ENCODE data around the gene CUX1.
"Not testable (repeated sequence)": the region's sequence is repeated elsewhere in the genome, so short reads cannot be mapped to it uniquely, and the experiment has no call there.

The CUX1 gene

DNA sequence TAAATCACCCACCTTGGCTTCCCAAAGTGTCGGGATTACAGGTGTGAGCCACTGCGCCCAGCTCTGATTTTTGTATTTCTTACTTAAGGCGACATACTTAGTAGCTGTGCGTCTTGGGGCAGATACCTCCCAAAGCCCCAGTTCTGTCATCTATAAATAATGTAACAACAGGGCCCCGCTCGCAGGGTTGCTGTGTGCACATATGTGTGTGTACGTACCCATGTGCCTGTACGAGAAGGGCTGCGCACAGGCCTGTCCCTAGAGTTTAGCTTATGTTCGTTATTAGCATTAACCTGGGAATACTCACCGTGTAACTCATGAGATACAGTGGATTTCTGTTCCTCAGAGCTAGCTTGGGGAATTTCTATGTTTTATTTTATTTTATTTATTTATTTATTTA lies 103.6 kb downstream of the CUX1 start:
- Histone ChIP-seq H3K4me2 (ENCODE audit: low read length) (no peak overlapping the region), H3F3A (ENCODE audit: control insufficient read depth, insufficient read depth) (no peaks in the 10 kb centered on the region), H3K27ac (ENCODE audit: low read depth, low read length) (no peak overlapping the region), H3K4me3 (ENCODE audit: low read length) (no peak overlapping the region), H3K27me3 (ENCODE audit: control insufficient read depth, low read length) (no peaks in the 10 kb centered on the region), H3K9me2 (replicated peaks; ENCODE audit: control insufficient read depth, low read length) (no peaks in the 10 kb centered on the region), H3K9me3 (ENCODE audit: control insufficient read depth, insufficient read depth, low read length) (no peaks in the 10 kb centered on the region), H3K79me2 (ENCODE audit: control insufficient read depth, low read length) (peaks cover 97% of the 10 kb centered on the region), H3K36me3 (ENCODE audit: control insufficient read depth, low read length) (peaks cover 77% of the 10 kb centered on the region), H3K4me1 (ENCODE audit: control insufficient read depth, low read length) (no peaks in the 10 kb centered on the region), H4K20me1 (ENCODE audit: control insufficient read depth, insufficient read depth, low read depth, low read length) (peaks cover 23% of the 10 kb centered on the region; the same call in 1 of the 2 replicates)
- no peak for TF ChIP-seq EZH2phosphoT487 (IDR thresholded peaks at IDR 0.05; ENCODE audit: borderline replicate concordance, low read length)
- no peak for TF ChIP-seq CTCF (IDR thresholded peaks at IDR 0.05; ENCODE audit: low read depth, low read length, poor library complexity, severe bottlenecking)

DNA sequence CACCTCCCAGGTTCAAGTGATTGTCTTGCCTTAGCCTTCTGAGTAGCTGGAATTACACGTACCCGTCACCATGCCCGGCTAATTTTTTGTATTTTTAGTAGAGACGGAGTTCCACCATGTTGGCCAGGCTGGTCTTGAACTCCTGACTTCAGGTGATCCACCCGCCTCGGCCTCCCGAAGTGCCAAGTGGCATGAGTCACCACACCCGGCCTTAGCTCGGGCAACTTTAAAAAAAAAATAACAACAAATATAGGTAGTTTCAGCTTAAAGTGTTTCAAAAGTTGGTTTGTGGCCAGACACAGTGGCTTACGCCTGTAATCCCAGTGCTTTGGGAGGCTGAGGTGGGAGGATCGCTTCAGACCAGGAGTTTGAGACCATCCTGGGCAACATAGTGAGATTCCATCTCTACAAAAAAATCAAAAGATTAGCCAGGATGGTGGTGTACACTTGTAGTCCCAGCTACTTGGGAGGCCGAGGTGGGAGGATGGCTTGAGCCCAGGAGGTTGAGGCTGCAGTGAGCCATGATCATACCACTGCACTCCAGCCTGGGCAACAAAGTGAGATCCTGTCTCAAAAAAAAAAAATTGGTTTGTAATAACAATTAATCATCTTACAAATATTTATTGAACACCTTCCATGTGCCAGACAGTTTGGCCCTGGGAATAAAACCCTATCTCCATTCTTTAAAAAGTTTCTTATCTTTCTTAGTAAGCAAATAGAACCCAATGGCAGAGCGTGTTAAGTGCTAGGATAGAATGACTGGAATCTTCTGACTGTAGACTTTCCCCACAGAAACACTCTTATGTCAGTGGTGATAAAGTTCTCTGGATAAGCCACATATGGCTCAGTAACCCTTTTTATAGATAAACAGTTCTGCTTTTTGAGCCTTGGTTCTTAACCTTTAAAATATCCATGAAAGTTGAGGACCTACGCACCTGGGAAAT lies 104.4 kb downstream of the CUX1 start:
- not testable (repeated sequence) for H3K9me3 ChIP-seq (ENCODE audit: control insufficient read depth, insufficient read depth, low read length); H3K9me2 ChIP-seq (replicated peaks; ENCODE audit: control insufficient read depth, low read length); H3K4me1 ChIP-seq (ENCODE audit: control insufficient read depth, low read length); H3K27ac ChIP-seq (ENCODE audit: low read depth, low read length); H3K4me2 ChIP-seq (ENCODE audit: low read length); H3K4me3 ChIP-seq (ENCODE audit: low read length); H3F3A ChIP-seq (ENCODE audit: control insufficient read depth, insufficient read depth); H3K27me3 ChIP-seq (ENCODE audit: control insufficient read depth, low read length)
- Histone ChIP-seq H3K79me2 (ENCODE audit: control insufficient read depth, low read length) (peaks cover 97% of the 10 kb centered on the region), H3K36me3 (ENCODE audit: control insufficient read depth, low read length) (peaks cover 76% of the 10 kb centered on the region), H4K20me1 (ENCODE audit: control insufficient read depth, insufficient read depth, low read depth, low read length) (peaks cover 30% of the 10 kb centered on the region; the same call in 1 of the 2 replicates)

DNA sequence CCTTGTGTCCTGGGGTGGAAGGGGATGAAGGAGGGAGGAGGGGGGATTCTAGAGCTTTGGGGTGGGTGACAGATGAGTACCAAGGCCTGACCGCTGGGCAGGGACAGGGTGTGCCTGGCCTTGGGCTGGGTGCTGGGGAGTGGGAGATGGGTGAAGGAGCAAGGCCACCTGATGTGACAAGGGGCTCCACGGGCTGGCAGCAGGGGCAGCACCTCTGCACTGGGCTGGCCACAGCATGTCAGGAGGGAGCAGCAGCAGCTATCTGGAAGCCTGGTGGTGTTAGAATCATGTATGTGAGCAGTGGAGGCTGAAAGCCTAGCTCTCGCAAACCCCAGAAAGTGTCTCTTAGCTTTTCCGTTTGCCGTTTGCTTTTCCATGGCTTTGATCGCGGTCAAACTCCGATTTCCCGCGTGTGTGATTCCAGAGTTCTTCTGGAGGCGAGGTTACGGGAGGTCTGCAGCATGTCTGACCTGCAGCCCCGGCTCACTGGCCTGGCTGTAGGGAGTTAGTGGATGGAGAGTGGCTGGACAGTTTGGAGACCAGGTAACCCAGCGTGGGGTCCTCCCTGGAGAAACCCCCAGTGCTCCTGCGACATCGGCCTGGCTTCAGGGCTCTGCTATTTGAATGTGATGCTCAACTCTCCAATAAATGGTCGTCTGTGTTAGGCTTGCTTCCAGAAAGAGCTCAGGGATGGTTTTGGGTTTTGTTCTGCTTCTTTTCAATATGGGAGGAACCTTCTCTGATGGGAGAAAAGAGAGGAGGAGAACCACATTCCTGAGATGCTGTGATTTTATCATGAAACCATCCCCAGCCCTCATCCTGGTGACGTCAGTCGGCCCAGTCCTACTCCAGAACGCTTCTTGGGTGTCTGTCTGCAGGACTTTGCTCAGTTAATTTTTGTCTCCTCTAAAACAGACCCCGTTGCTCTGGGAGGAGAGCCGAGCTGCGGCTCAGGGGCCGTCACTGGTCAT lies 105.5 kb downstream of the CUX1 start:
- Histone ChIP-seq H3K4me1 (ENCODE audit: control insufficient read depth, low read length) (no peaks in the 10 kb centered on the region), H3K36me3 (ENCODE audit: control insufficient read depth, low read length) (peaks cover 76% of the 10 kb centered on the region), H3K27me3 (ENCODE audit: control insufficient read depth, low read length) (no peaks in the 10 kb centered on the region), H3K9me2 (replicated peaks; ENCODE audit: control insufficient read depth, low read length) (no peaks in the 10 kb centered on the region), H4K20me1 (ENCODE audit: control insufficient read depth, insufficient read depth, low read depth, low read length) (peaks cover 24% of the 10 kb centered on the region; the same call in 1 of the 2 replicates), H3F3A (ENCODE audit: control insufficient read depth, insufficient read depth) (no peaks in the 10 kb centered on the region), H3K4me2 (ENCODE audit: low read length) (no peak overlapping the region), H3K27ac (ENCODE audit: low read depth, low read length) (no peak overlapping the region), H3K79me2 (ENCODE audit: control insufficient read depth, low read length) (peaks cover 97% of the 10 kb centered on the region), H3K4me3 (ENCODE audit: low read length) (no peak overlapping the region), H3K9me3 (ENCODE audit: control insufficient read depth, insufficient read depth, low read length) (no peaks in the 10 kb centered on the region)
- TF ChIP-seq CTCF (IDR thresholded peaks at IDR 0.05; ENCODE audit: low read depth, low read length, poor library complexity, severe bottlenecking) (no peak), EZH2phosphoT487 (IDR thresholded peaks at IDR 0.05; ENCODE audit: borderline replicate concordance, low read length) (no peak)
